Adrenal gland (tissue), 12 donors: ENCODE results near the gene JAM3. TPM values are rescaled to one million over a fixed set of nuclear protein-coding genes. Genes with fewer than 3 reads are reported as not detected.

Experiments used
- DNase-seq, 7 donors: peaks; one replicate each; pipeline ENCODE4 v3.0.0-alpha.2; 2019 to 2020
- H3K27ac ChIP-seq, 5 donors: fragments of 200-600 bp; sonication (generic) in 4 of 5; 1 replicate in 3 of 5; 2 replicates in 2 of 5; pipeline versions ENCODE4 v1.5.1 to v1.8.0; 2016 to 2020; ENCODE audit warnings: mild to moderate bottlenecking in 1 of 5
- H3K27me3 ChIP-seq: fragments of 200-600 bp; 2 replicates; pipeline ENCODE4 v1.8.0; 2021
- H3K36me3 ChIP-seq, 2 donors: fragments of 200-600 bp; replicated peaks in 1 of 2; 1 replicate in 1 of 2; 2 replicates in 1 of 2; pipeline versions ENCODE4 v1.5.1 to v1.8.0; 2018 to 2022
- H3K4me1 ChIP-seq, 2 donors: fragments of 200-600 bp; replicated peaks in 1 of 2; 1 replicate in 1 of 2; 2 replicates in 1 of 2; pipeline versions ENCODE4 v1.5.1 to v1.8.0; 2018 to 2021
- H3K4me3 ChIP-seq, 4 donors: fragments of 200-600 bp; sonication (generic) in 3 of 4; one replicate each; pipeline ENCODE4 v1.5.1; 2016 to 2018
- H3K9me3 ChIP-seq, 3 donors: fragments of 200-600 bp; sonication (generic) in 1 of 3; replicated peaks in 1 of 3; 1 replicate in 2 of 3; 2 replicates in 1 of 3; pipeline versions ENCODE4 v1.5.1 to v1.8.0; 2016 to 2021
- POLR2A ChIP-seq, 2 donors: fragments of 450-650 bp; IDR thresholded peaks; one replicate each; pipeline ENCODE4 v1.6.1; 2017; ENCODE audit warnings: antibody characterized with exemption in 2 of 2, mild to moderate bottlenecking in 2 of 2, moderate library complexity in 1 of 2
- WGBS, 4 donors: extraction: QIAGEN DNeasy Blood & Tissue Kit in 2 of 4; methylation state at CpG; one replicate each; pipeline versions ENCODE4 v1.1.5 to v1.1.7; 2013 to 2017; 5-methylcytosine and 5-hydroxymethylcytosine counted together
- intact Hi-C, 2 donors: fragments of 100-400 bp; cut with DNase I; formaldehyde crosslinking; loops; one replicate each; pipeline versions ENCODE4 v1.14.1 to v1.15.0; 2022 to 2023
- polyA plus RNA-seq, 3 donors: library from polyadenylated mRNA; stranded (reverse); fragments of 200-250 nt in 2 of 3; fragments of 350-450 nt in 1 of 3; fragmentation: Illumina TruSeq in 1 of 3; extraction: RNeasy Lipid Tissue Mini Kit (QIAGEN cat#74804) in 1 of 3; gene quantifications; one replicate each; pipeline ENCODE4 v1.2.3, GENCODE V29; 2013 to 2014
- total RNA-seq, 9 donors: library from RNA; depleted of rRNA in 4 of 9; stranded (reverse); fragments of >200 nt in 4 of 9; fragments of 120-200 nt in 1 of 9; fragmentation: NEBNext Ultra II Directional in 1 of 9; extraction: Animal tissue kit (Norgen Biotek cat#: 25700) in 1 of 9; gene quantifications; one replicate each; pipeline versions ENCODE4 v1.1.0 to v1.2.4, GENCODE V29; 2013 to 2023
- TF ChIP-seq, protein P1 (sequence below), 6 experiments: fragments of 450-650 bp in 4 of 6; fragments of 200-600 bp in 2 of 6; sonication (generic) in 1 of 6; IDR thresholded peaks; 1 replicate in 5 of 6; 2 replicates in 1 of 6; pipeline versions ENCODE4 v1.5.1 to v1.8.0; 2016 to 2021; ENCODE audit warnings: antibody characterized with exemption in 6 of 6, mild to moderate bottlenecking in 2 of 6, moderate library complexity in 1 of 6
- donor health status: healthy with polysubstance abuse.
- donor health status: Bipolar disorder and iron deficiency.
- donor health status: DM: yes; HTN: yes; CAD: no.
- donor health status: DM: no; HTN: no; CAD: no.
- donor health status: DM: no; HTN: no; CAD: no.
- donor health status: DM: yes; HTN: yes; CAD: no.

JAM3 gene
- total and polyA plus RNA-seq, 12 donors = 18.0 to 42.2 (median 31.9) TPM

DNA sequence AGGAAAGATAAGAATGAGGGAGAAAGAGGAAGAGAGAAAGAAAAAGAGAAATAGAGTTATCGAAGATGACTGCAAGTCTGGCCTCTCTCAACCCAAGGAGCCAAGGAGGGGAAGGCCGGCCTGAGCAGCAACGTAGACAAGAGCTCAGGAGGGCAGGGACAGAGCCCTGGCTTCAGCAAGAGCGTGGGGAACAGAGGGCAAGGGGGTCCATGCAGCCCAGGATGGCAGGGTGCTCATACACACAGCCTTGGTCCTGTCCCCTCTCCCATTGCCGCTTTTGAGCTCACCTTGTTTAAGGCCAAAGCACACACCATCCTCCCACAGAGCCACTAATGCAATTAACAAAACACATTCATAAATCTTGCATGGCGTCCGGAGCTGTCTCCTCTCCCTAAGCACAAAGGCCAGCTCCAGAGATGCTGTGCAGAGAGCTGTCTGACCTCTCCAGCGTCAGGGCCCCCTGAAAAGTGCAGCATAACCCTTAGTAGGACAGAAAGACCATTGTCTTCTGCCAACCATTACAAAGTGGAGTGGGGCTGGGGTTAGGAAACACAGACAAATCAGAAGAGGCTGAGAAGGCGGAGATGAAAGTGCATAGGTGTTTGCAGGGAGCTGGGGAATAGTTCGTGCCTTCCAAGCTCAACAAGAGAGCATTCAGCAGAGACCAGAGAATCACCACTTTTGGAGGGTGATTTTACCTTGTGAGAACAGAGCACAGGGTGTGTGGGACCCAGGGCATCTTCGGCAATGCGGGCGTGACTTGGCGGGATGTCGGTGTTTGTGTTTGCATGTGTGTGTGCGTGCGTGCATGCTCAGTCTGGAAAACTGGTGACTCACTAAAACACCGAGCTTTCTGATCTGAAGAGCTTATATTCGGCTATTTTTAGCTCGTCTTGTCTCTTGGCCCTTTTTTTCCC is 28.2 kb upstream of the JAM3 start:
- DNase-seq = peak in 2 of 7 donors; percentile 73 to 78
- Histone ChIP-seq H3K36me3 (no peaks in the 10 kb centered on the region), H3K9me3 (no peaks in the 10 kb centered on the region), H3K4me1 (peaks cover 0 to 13% of the 10 kb centered on the region in 2 donors), H3K27me3 (no peaks in the 10 kb centered on the region), H3K4me3 (no peak overlapping the region), H3K27ac (peak overlapping the region in 1 of 5 donors; percentile 66)
- no peak for TF ChIP-seq POLR2A (IDR thresholded peaks at IDR 0.05)
- TF ChIP-seq, protein P1, sequence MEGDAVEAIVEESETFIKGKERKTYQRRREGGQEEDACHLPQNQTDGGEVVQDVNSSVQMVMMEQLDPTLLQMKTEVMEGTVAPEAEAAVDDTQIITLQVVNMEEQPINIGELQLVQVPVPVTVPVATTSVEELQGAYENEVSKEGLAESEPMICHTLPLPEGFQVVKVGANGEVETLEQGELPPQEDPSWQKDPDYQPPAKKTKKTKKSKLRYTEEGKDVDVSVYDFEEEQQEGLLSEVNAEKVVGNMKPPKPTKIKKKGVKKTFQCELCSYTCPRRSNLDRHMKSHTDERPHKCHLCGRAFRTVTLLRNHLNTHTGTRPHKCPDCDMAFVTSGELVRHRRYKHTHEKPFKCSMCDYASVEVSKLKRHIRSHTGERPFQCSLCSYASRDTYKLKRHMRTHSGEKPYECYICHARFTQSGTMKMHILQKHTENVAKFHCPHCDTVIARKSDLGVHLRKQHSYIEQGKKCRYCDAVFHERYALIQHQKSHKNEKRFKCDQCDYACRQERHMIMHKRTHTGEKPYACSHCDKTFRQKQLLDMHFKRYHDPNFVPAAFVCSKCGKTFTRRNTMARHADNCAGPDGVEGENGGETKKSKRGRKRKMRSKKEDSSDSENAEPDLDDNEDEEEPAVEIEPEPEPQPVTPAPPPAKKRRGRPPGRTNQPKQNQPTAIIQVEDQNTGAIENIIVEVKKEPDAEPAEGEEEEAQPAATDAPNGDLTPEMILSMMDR (IDR thresholded peaks at IDR 0.05) = no peak
- 59 to 64% (median 62%) methylated on average over 19 to 20 of the region's 20 CpGs for WGBS, 4 donors
- intact Hi-C loops = loop anchor here (5.0 kb wide), 2 partner anchors 102 to 113 kb away; no protein-coding TSS in a partner anchor

DNA sequence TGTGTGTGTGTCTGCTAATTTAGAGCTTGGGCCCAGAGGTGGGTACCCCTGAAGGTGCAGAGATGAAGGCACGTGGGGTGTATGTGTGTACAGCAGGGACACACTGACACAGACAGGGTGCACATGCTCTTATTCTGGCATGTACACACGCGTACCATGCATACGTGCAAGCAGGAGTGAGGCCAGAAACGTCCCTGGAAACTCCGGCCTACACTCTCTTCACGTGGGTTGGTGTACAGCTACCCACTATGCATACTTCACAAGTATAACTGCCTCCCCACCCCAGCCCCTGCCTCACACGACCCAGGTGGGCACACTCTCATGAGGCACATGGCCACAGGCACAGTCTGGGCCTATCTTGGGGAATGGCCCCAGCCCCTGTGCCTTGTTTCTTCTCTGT is 27.5 kb upstream of the JAM3 start:
- peaks cover 0 to 13% of the 10 kb centered on the region in 2 donors for H3K4me1 ChIP-seq
- no peaks in the 10 kb centered on the region for H3K9me3 ChIP-seq

DNA sequence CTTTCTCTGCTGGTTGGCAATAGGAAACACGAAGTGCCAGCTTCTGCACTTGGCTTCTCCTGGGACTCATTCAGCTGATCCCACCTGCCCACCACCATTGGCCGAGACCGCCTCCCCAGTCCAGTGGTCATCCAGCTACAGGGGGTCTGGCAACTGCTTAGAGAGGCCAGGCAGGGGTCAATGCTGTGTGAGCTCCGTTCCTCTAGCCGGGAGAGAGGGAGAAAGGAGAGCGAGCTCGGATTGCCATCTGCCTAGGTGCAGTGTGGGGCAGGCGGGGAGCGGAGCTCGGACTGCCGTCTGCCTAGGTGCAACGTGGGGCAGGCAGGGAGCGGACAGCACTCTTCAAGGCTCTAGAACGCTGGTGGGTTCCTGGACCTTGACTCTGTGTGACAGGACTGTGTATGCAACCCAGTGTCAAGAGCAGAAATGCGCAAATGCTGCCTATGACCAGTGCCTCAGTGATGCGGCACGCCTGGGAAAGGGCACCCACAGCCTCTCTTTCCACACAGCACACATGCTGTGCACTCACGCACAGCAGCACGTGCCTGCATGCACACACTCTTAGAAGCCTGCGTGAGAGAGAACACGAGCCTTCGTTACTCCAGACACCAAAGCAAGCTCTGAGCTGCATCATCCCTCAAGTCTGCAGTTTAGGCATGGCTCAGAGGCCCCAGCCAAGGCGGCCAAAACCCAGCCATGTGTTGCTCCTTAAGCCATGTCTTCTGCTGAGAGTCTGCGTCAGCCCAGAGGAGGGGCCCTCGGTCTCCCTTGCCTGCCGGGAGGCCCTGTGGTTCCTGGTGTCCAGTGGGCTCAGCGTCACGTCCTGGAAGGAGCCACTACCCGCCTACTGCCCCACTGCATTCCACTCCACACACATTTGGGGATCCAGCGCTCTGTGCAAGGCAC is 26.8 kb upstream of the JAM3 start:
- H3K36me3 ChIP-seq = no peaks in the 10 kb centered on the region
- no peak overlapping the region for H3K4me3 ChIP-seq
- intact Hi-C loops = loop anchor here (5.0 kb wide), 2 partner anchors 100 to 115 kb away; no protein-coding TSS in a partner anchor
- 78 to 86% (median 83%) methylated on average over 17 to 30 of the region's 30 CpGs for WGBS, 4 donors
- TF ChIP-seq POLR2A (IDR thresholded peaks at IDR 0.05) = no peak
- TF ChIP-seq, protein P1 (IDR thresholded peaks at IDR 0.05) = no peak
- no peak for DNase-seq
- H3K9me3 ChIP-seq = no peaks in the 10 kb centered on the region
- peak overlapping the region in 1 of 5 donors; percentile 66 for H3K27ac ChIP-seq
- no peaks in the 10 kb centered on the region for H3K27me3 ChIP-seq
- H3K4me1 ChIP-seq = peaks cover 0 to 13% of the 10 kb centered on the region in 2 donors

More for the DNA sequence above, 27.5 kb upstream of the JAM3 start:
- DNase-seq = peak in 1 of 7 donors; percentile 57
- no peaks in the 10 kb centered on the region for H3K36me3 ChIP-seq
- intact Hi-C loops = loop anchor here (5.0 kb wide), 2 partner anchors 101 to 114 kb away; no protein-coding TSS in a partner anchor
- H3K27ac ChIP-seq = peak overlapping the region in 1 of 5 donors; percentile 66
- TF ChIP-seq POLR2A (IDR thresholded peaks at IDR 0.05) = no peak
- TF ChIP-seq, protein P1 (IDR thresholded peaks at IDR 0.05) = no peak
- H3K4me3 ChIP-seq = no peak overlapping the region
- no peaks in the 10 kb centered on the region for H3K27me3 ChIP-seq
- 69 to 79% (median 74%) methylated on average over 7 to 8 of the region's 8 CpGs for WGBS, 4 donors
